Breast epithelium (tissue), 4 donors: ENCODE data around the gene LIMD2. TPM values are rescaled to one million over a fixed set of nuclear protein-coding genes. Genes with fewer than 3 reads are reported as not detected.

Experiments
- DNase-seq, 2 donors: peaks; one replicate each; pipeline ENCODE4 v3.0.0-alpha.2; 2019; ENCODE audit warnings: low spot score in 2 of 2
- H3K27ac ChIP-seq, 2 donors: fragments of 200-600 bp; sonication (generic) in 1 of 2; one replicate each; pipeline ENCODE4 v1.5.1; 2016 to 2019; ENCODE audit warnings: mild to moderate bottlenecking in 1 of 2
- H3K27me3 ChIP-seq, 2 donors: fragments of 200-600 bp; sonication (generic) in 1 of 2; one replicate each; pipeline versions ENCODE4 v1.5.1 to v1.6.0; 2017 to 2019; ENCODE audit warnings: control low read depth in 1 of 2, mild to moderate bottlenecking in 1 of 2
- H3K36me3 ChIP-seq: fragments of 200-600 bp; one replicate; pipeline ENCODE4 v1.5.1; 2019
- H3K4me1 ChIP-seq, 2 donors: fragments of 200-600 bp; sonication (generic); one replicate each; pipeline ENCODE4 v1.5.1; 2016 to 2019; ENCODE audit warnings: control low read depth in 1 of 2
- H3K4me3 ChIP-seq, 3 donors: fragments of 200-600 bp; sonication (generic); 1 replicate in 2 of 3; 2 replicates in 1 of 3; pipeline ENCODE4 v1.5.1; 2016 to 2019; ENCODE audit warnings: mild to moderate bottlenecking in 3 of 3, moderate library complexity in 2 of 3
- H3K9me3 ChIP-seq, 2 donors: fragments of 200-600 bp; sonication (generic) in 1 of 2; one replicate each; pipeline ENCODE4 v1.5.1; 2016 to 2019; ENCODE audit warnings: control low read depth in 1 of 2
- POLR2A ChIP-seq: fragments of 450-650 bp; IDR thresholded peaks from one replicate; pipeline ENCODE4 v1.6.1; 2016; ENCODE audit warnings: antibody characterized with exemption, mild to moderate bottlenecking, moderate library complexity
- POLR2AphosphoS5 ChIP-seq, 3 donors: sonication (generic); formaldehyde crosslinking; IDR thresholded peaks; one replicate each; pipeline ENCODE4 v1.6.1; 2017; ENCODE audit warnings: antibody characterized with exemption in 3 of 3
- intact Hi-C: fragments of 100-400 bp; cut with DNase I; formaldehyde crosslinking; loops from one replicate; pipeline ENCODE4 v1.15.1; 2023; ENCODE audit warnings: low total_unique reads
- total RNA-seq, 3 donors: library from RNA; depleted of rRNA; stranded (reverse); fragments of >200 nt; gene quantifications; one replicate each; pipeline ENCODE4 v1.1.0, GENCODE V29; 2016
- TF ChIP-seq, protein P1 (sequence below), 3 donors: fragments of 450-650 bp; IDR thresholded peaks; one replicate each; pipeline ENCODE4 v1.5.1; 2016 to 2017; ENCODE audit warnings: antibody characterized with exemption in 3 of 3, mild to moderate bottlenecking in 3 of 3, moderate library complexity in 3 of 3

Gene LIMD2
- total RNA-seq, 3 donors from 2014 or later: 6.1 to 10.5 (median 7.2) TPM

DNA sequence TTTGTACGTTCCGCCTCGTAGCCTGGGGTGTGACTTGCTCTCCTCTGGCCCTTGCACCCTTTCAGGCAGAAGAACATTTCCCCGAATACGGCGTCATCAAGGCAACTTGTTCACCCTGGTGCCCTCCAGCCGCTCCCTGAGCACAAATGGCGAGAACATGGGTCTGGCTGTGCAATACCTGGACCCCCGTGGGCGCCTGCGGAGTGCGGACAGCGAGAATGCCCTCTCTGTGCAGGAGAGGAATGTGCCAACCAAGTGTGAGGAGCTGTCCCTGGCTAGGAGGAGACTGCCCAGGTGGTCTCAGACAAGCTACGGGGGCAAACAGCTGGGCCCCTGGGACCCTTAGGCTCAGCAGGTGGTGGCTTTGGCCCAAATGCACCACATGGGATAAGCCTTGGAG is 10.4 kb downstream of the LIMD2 start:
- no peaks in the 10 kb centered on the region for H3K9me3 ChIP-seq
- no peak for TF ChIP-seq POLR2A
- no peak for TF ChIP-seq POLR2AphosphoS5 (IDR thresholded peaks at IDR 0.05)
- TF ChIP-seq, protein P1, sequence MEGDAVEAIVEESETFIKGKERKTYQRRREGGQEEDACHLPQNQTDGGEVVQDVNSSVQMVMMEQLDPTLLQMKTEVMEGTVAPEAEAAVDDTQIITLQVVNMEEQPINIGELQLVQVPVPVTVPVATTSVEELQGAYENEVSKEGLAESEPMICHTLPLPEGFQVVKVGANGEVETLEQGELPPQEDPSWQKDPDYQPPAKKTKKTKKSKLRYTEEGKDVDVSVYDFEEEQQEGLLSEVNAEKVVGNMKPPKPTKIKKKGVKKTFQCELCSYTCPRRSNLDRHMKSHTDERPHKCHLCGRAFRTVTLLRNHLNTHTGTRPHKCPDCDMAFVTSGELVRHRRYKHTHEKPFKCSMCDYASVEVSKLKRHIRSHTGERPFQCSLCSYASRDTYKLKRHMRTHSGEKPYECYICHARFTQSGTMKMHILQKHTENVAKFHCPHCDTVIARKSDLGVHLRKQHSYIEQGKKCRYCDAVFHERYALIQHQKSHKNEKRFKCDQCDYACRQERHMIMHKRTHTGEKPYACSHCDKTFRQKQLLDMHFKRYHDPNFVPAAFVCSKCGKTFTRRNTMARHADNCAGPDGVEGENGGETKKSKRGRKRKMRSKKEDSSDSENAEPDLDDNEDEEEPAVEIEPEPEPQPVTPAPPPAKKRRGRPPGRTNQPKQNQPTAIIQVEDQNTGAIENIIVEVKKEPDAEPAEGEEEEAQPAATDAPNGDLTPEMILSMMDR (IDR thresholded peaks at IDR 0.05): no peak
- no peaks in the 10 kb centered on the region for H3K27me3 ChIP-seq
- no peaks in the 10 kb centered on the region for H3K4me1 ChIP-seq
- DNase-seq: no peak
- peaks cover 14% of the 10 kb centered on the region for H3K36me3 ChIP-seq
- intact Hi-C loops: no loop called here
- H3K4me3 ChIP-seq: no peak overlapping the region
- no peak overlapping the region for H3K27ac ChIP-seq

DNA sequence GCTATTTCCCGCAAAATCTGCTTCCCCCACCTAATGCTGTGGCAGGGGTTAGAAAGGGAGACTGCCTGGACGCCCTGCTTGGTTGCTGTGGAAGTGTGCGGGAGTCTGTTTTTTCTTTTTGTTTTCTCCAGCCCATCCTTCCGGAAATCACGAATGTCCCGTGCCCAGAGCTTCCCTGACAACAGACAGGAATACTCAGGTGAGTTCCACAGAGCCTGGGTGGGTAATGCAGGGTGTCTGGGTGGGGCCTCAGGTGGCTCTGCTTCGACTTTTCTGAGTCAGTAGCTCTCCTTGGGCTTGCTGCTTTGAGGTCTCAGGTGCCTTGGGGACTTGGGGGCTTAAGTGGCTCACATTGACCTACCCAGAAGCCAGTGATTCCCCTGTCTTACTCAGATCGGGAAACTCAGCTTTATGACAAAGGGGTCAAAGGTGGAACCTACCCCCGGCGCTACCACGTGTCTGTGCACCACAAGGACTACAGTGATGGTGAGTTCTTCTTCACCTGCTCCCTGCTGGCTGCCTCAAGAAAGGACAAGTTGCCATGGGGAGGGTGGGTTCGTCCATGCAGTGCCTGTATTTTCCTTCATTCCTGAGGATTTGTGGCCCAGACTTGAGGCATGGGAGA is 11.4 kb downstream of the LIMD2 start:
- intact Hi-C loops: no loop called here
- TF ChIP-seq POLR2A (no peak), POLR2AphosphoS5 (IDR thresholded peaks at IDR 0.05) (no peak)
- TF ChIP-seq, protein P1 (IDR thresholded peaks at IDR 0.05): no peak

DNA sequence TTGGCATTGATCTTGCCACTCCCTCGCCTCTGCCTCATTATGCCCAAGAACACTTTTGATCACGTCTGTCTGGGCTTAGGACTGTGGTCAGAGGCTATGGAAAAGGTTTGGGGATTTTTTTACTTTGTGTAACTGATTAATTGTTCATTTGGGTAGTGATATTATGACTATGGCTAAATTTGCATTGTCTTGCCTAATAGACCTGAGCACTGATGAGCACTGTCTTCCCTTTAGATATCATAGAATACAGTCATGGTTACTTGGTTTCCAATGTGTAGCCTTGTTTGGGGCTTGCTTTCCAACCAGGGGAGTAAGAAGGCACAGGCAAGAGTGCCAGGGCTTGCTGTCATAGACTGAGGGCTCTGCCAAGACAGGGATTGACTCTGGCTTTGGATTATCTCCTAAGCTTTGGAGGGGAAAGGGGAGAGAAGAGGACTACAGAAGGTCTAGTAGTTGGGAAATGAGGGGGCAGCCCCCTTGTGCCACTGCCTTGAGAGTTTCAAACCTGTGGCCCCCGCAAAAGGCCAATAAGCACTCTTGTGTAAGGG is 13.7 kb downstream of the LIMD2 start:
- no peaks in the 10 kb centered on the region for H3K27me3 ChIP-seq
- peaks cover 2% of the 10 kb centered on the region for H3K36me3 ChIP-seq
- no peak overlapping the region for H3K4me3 ChIP-seq
- TF ChIP-seq POLR2A: no peak
- TF ChIP-seq, protein P1 (IDR thresholded peaks at IDR 0.05): no peak
- TF ChIP-seq POLR2AphosphoS5 (IDR thresholded peaks at IDR 0.05): no peak
- no peaks in the 10 kb centered on the region for H3K9me3 ChIP-seq
- no peak for DNase-seq
- no peak overlapping the region for H3K27ac ChIP-seq
- no peaks in the 10 kb centered on the region for H3K4me1 ChIP-seq
- intact Hi-C loops: no loop called here

More for the DNA sequence above, 11.4 kb downstream of the LIMD2 start:
- no peaks in the 10 kb centered on the region for H3K4me1 ChIP-seq
- no peak overlapping the region for H3K27ac ChIP-seq
- H3K27me3 ChIP-seq: no peaks in the 10 kb centered on the region
- no peak for DNase-seq
- H3K36me3 ChIP-seq: peaks cover 14% of the 10 kb centered on the region
- H3K9me3 ChIP-seq: no peaks in the 10 kb centered on the region
- no peak overlapping the region for H3K4me3 ChIP-seq

DNA sequence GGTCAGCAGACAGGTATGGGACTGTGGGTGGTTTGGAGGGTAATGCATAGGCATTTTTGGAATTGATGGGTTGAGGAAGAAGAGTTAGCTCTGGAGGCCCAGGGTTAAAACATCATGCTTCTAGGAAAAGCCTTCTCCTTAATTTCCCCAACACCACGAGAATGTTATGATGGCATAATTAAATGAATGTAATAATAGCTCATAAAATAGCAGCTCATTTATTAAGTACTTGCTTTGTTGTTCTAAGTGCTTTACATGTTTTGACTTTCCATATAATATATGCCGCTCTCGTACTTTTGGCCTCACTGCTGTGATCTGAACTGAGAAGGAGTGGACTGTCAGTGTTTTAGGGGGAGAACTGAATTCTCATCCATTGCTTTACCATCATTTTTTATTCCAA is 14.3 kb downstream of the LIMD2 start:
- DNase-seq: no peak
- Histone ChIP-seq H3K27ac (no peak overlapping the region), H3K9me3 (no peaks in the 10 kb centered on the region), H3K36me3 (no peaks in the 10 kb centered on the region), H3K4me1 (no peaks in the 10 kb centered on the region), H3K4me3 (no peak overlapping the region), H3K27me3 (no peaks in the 10 kb centered on the region)
- intact Hi-C loops: no loop called here
- TF ChIP-seq POLR2A (no peak), POLR2AphosphoS5 (IDR thresholded peaks at IDR 0.05) (no peak)
- TF ChIP-seq, protein P1 (IDR thresholded peaks at IDR 0.05): no peak

DNA sequence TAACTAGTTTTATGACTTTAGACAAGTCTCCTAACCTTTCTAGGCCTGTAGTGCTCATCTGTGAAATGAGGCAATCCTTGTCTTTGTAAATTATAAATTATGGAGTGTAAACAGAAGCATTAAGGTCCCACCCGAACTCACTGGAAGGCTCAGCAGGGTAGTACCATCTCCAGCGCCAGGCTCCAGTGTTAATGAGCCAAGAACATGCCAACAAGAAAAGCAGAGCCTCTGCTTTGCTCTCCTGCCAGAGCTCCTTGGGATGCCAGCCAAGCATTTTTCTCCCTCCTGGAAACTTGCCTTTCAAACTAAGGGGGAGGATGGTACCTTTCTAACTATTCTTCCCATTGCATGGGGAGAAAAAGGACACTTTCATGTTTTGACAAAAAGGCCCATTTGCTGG is 14.9 kb downstream of the LIMD2 start:
- no peaks in the 10 kb centered on the region for H3K27me3 ChIP-seq
- peak overlapping the region in 1 of 2 donors; percentile 31 for H3K27ac ChIP-seq
- intact Hi-C loops: no loop called here
- no peaks in the 10 kb centered on the region for H3K9me3 ChIP-seq
- TF ChIP-seq POLR2AphosphoS5 (IDR thresholded peaks at IDR 0.05) (no peak), POLR2A (no peak)
- TF ChIP-seq, protein P1 (IDR thresholded peaks at IDR 0.05): no peak
- H3K4me1 ChIP-seq: no peaks in the 10 kb centered on the region
- no peaks in the 10 kb centered on the region for H3K36me3 ChIP-seq
- DNase-seq: no peak
- H3K4me3 ChIP-seq: no peak overlapping the region
